Natural killer cell treated with Interleukin-12 subunit alpha and Interleukin-12 subunit beta and Interleukin-15 and Interleukin-18, amount 100 ng/mL, for 72 hours (primary cell): ENCODE results near the gene GFPT2. TPM values are rescaled to one million over a fixed set of nuclear protein-coding genes. Genes with fewer than 3 reads are reported as not detected.
A peak's percentile ranks its signal among the peaks of the same experiment; 100 is the strongest.
"Not testable (repeated sequence)": the region's sequence is repeated elsewhere in the genome, so short reads cannot be mapped to it uniquely, and the experiment has no call there.

ENCODE experiments used
- ATAC-seq, 2 donors: fragments of 150-1000 bp; cut with Tn5 transposase in 1 of 2; sonication (Bioruptor Pico), chemical (Tn5 transposase) in 1 of 2; 2 replicates each; pipeline ENCODE4 v1.10.0; 2021
- DNase-seq: peaks from one replicate; pipeline ENCODE4 v3.0.0; 2022; ENCODE audit warnings: low spot score
- H3K27ac Mint-ChIP-seq, 2 donors: 1 replicate in 1 of 2; 2 replicates in 1 of 2; pipeline ENCODE4 v1.8.0; 2022; ENCODE audit warnings: mixed read lengths in 2 of 2, mild to moderate bottlenecking in 1 of 2, moderate library complexity in 1 of 2
- H3K27me3 Mint-ChIP-seq, 2 donors: 1 replicate in 1 of 2; 2 replicates in 1 of 2; pipeline ENCODE4 v1.8.0; 2022; ENCODE audit warnings: mixed read lengths in 2 of 2
- H3K36me3 Mint-ChIP-seq: one replicate; pipeline ENCODE4 v1.8.0; 2022; ENCODE audit warnings: mixed read lengths
- H3K4me1 Mint-ChIP-seq, 2 donors: 1 replicate in 1 of 2; 2 replicates in 1 of 2; pipeline ENCODE4 v1.8.0; 2022; ENCODE audit warnings: low read depth in 2 of 2, mixed read lengths in 2 of 2, mild to moderate bottlenecking in 1 of 2
- H3K4me3 Mint-ChIP-seq: one replicate; pipeline ENCODE4 v1.8.0; 2022; ENCODE audit warnings: mixed read lengths
- H3K9me3 Mint-ChIP-seq: 2 replicates; pipeline ENCODE4 v1.8.0; 2022; ENCODE audit warnings: mixed read lengths
- total RNA-seq, 2 donors: library from RNA; stranded (reverse); gene quantifications; one replicate each; pipeline ENCODE4 v1.2.3, GENCODE V29; 2022

GFPT2 gene
- total RNA-seq, 2 donors from 2014 or later, result 0.29 TPM; not detected in 1

GRCh38 chr5:180306796-180307195 lies 46.3 kb downstream of the GFPT2 start:
- Mint-ChIP-seq H3K36me3 (no peaks in the 10 kb centered on the region), H3K4me1 (no peaks in the 10 kb centered on the region), H3K27ac (no peak overlapping the region), H3K27me3 (peaks cover 0 to 3% of the 10 kb centered on the region in 2 donors), H3K9me3 (no peaks in the 10 kb centered on the region), H3K4me3 (no peak overlapping the region)
- ATAC-seq (no peak), DNase-seq (no peak)

GRCh38 chr5:180305481-180305880 lies 47.7 kb downstream of the GFPT2 start:
- no peaks in the 10 kb centered on the region for H3K9me3 Mint-ChIP-seq

GRCh38 chr5:180304431-180305375 lies 48.4 kb downstream of the GFPT2 start:
- no peak overlapping the region for H3K4me3 Mint-ChIP-seq
- DNase-seq (no peak), ATAC-seq (peak; percentile 25 to 51)
- H3K27ac Mint-ChIP-seq, result no peak overlapping the region
- H3K9me3 Mint-ChIP-seq, result no peaks in the 10 kb centered on the region
- peaks cover 0 to 3% of the 10 kb centered on the region in 2 donors for H3K27me3 Mint-ChIP-seq
- H3K4me1 Mint-ChIP-seq, result no peaks in the 10 kb centered on the region
- no peaks in the 10 kb centered on the region for H3K36me3 Mint-ChIP-seq

More at GRCh38 chr5:180305481-180305880, 47.7 kb downstream of the GFPT2 start:
- DNase-seq (no peak), ATAC-seq (no peak)
- no peak overlapping the region for H3K4me3 Mint-ChIP-seq
- H3K27ac Mint-ChIP-seq, result no peak overlapping the region
- no peaks in the 10 kb centered on the region for H3K36me3 Mint-ChIP-seq
- no peaks in the 10 kb centered on the region for H3K4me1 Mint-ChIP-seq
- H3K27me3 Mint-ChIP-seq, result peaks cover 0 to 3% of the 10 kb centered on the region in 2 donors

GRCh38 chr5:180304016-180304292 lies 49.2 kb downstream of the GFPT2 start:
- ATAC-seq (no peak), DNase-seq (no peak)
- H3K27ac Mint-ChIP-seq, result no peak overlapping the region
- H3K36me3 Mint-ChIP-seq, result no peaks in the 10 kb centered on the region
- H3K4me3 Mint-ChIP-seq, result no peak overlapping the region
- no peaks in the 10 kb centered on the region for H3K4me1 Mint-ChIP-seq
- H3K27me3 Mint-ChIP-seq, result peaks cover 0 to 3% of the 10 kb centered on the region in 2 donors
- H3K9me3 Mint-ChIP-seq, result no peaks in the 10 kb centered on the region

GRCh38 chr5:180303226-180304015 lies 49.7 kb downstream of the GFPT2 start:
- ATAC-seq (no peak), DNase-seq (no peak)
- Mint-ChIP-seq H3K4me3 (no peak overlapping the region), H3K36me3 (no peaks in the 10 kb centered on the region), H3K27me3 (peaks cover 0 to 3% of the 10 kb centered on the region in 2 donors), H3K27ac (no peak overlapping the region), H3K9me3 (no peaks in the 10 kb centered on the region), H3K4me1 (no peaks in the 10 kb centered on the region)

GRCh38 chr5:180302256-180302655 lies 50.9 kb downstream of the GFPT2 start:
- Mint-ChIP-seq H3K4me1 (no peaks in the 10 kb centered on the region), H3K27me3 (peaks cover 0 to 3% of the 10 kb centered on the region in 2 donors), H3K36me3 (no peaks in the 10 kb centered on the region), H3K9me3 (no peaks in the 10 kb centered on the region), H3K27ac (no peak overlapping the region), H3K4me3 (no peak overlapping the region)
- ATAC-seq (no peak), DNase-seq (no peak)

- Mint-ChIP-seq H3K27me3 (peaks cover 0 to 3% of the 10 kb centered on the region in 2 donors), H3K27ac (no peak overlapping the region), H3K9me3 (no peaks in the 10 kb centered on the region), H3K4me3 (no peak overlapping the region), H3K4me1 (no peaks in the 10 kb centered on the region), H3K36me3 (no peaks in the 10 kb centered on the region)
- no peak for ATAC-seq
- no peak for DNase-seq
Measured at GRCh38 chr5:180301253-180301652, 51.9 kb downstream of the GFPT2 start.

GRCh38 chr5:180299526-180299925 lies 53.6 kb downstream of the GFPT2 start:
- H3K4me1 Mint-ChIP-seq, result no peaks in the 10 kb centered on the region
- DNase-seq (no peak), ATAC-seq (no peak)
- H3K4me3 Mint-ChIP-seq, result no peak overlapping the region
- no peak overlapping the region for H3K27ac Mint-ChIP-seq
- no peaks in the 10 kb centered on the region for H3K9me3 Mint-ChIP-seq
- H3K36me3 Mint-ChIP-seq, result no peaks in the 10 kb centered on the region
- H3K27me3 Mint-ChIP-seq, result peaks cover 0 to 3% of the 10 kb centered on the region in 2 donors

- not testable (repeated sequence) for H3K9me3 Mint-ChIP-seq, H3K4me3 Mint-ChIP-seq, H3K27ac Mint-ChIP-seq, DNase-seq, H3K27me3 Mint-ChIP-seq, H3K4me1 Mint-ChIP-seq, H3K36me3 Mint-ChIP-seq
- peak; percentile 9 for ATAC-seq
Measured at GRCh38 chr5:180299014-180299413, 54.1 kb downstream of the GFPT2 start.

- no peak for ATAC-seq
- Mint-ChIP-seq H3K4me3 (no peak overlapping the region), H3K27me3 (peaks cover 0 to 3% of the 10 kb centered on the region in 2 donors), H3K27ac (no peak overlapping the region), H3K36me3 (no peaks in the 10 kb centered on the region), H3K4me1 (peaks cover 9 to 11% of the 10 kb centered on the region in 2 donors), H3K9me3 (no peaks in the 10 kb centered on the region)
- DNase-seq, result no peak
Measured at GRCh38 chr5:180297587-180298282, 55.4 kb downstream of the GFPT2 start.

- ATAC-seq (no peak), DNase-seq (no peak)
- no peak overlapping the region for H3K4me3 Mint-ChIP-seq
- no peaks in the 10 kb centered on the region for H3K36me3 Mint-ChIP-seq
- no peaks in the 10 kb centered on the region for H3K9me3 Mint-ChIP-seq
- no peak overlapping the region for H3K27ac Mint-ChIP-seq
- H3K4me1 Mint-ChIP-seq, result peaks cover 11% of the 10 kb centered on the region in 2 donors
- H3K27me3 Mint-ChIP-seq, result peaks cover 0 to 3% of the 10 kb centered on the region in 2 donors
Measured at GRCh38 chr5:180296771-180297170, 56.4 kb downstream of the GFPT2 start.

- Mint-ChIP-seq H3K4me1 (peaks cover 21 to 22% of the 10 kb centered on the region in 2 donors), H3K4me3 (no peak overlapping the region), H3K27me3 (no peaks in the 10 kb centered on the region), H3K9me3 (no peaks in the 10 kb centered on the region), H3K27ac (no peak overlapping the region), H3K36me3 (peaks cover 5% of the 10 kb centered on the region)
- DNase-seq (no peak), ATAC-seq (no peak)
Measured at GRCh38 chr5:180294913-180295555, 58.1 kb downstream of the GFPT2 start.

- peaks cover 5% of the 10 kb centered on the region for H3K36me3 Mint-ChIP-seq
- DNase-seq (no peak), ATAC-seq (no peak)
- no peak overlapping the region for H3K4me3 Mint-ChIP-seq
- no peaks in the 10 kb centered on the region for H3K9me3 Mint-ChIP-seq
- H3K27ac Mint-ChIP-seq, result no peak overlapping the region
- H3K27me3 Mint-ChIP-seq, result no peaks in the 10 kb centered on the region
- H3K4me1 Mint-ChIP-seq, result peaks cover 22 to 23% of the 10 kb centered on the region in 2 donors
Measured at GRCh38 chr5:180294411-180294810, 58.7 kb downstream of the GFPT2 start.
